NK-92 (cell line): ENCODE measurements around the gene CALM1.
"Not testable (repeated sequence)": the region's sequence is repeated elsewhere in the genome, so short reads cannot be mapped to it uniquely, and the experiment has no call there.

Experiments used
- DNase-seq: peaks from one replicate; lab custom pipeline; 2025; ENCODE audit not compliant: unreplicated experiment; lab: John Stamatoyannopoulos, UW

Gene CALM1

DNA sequence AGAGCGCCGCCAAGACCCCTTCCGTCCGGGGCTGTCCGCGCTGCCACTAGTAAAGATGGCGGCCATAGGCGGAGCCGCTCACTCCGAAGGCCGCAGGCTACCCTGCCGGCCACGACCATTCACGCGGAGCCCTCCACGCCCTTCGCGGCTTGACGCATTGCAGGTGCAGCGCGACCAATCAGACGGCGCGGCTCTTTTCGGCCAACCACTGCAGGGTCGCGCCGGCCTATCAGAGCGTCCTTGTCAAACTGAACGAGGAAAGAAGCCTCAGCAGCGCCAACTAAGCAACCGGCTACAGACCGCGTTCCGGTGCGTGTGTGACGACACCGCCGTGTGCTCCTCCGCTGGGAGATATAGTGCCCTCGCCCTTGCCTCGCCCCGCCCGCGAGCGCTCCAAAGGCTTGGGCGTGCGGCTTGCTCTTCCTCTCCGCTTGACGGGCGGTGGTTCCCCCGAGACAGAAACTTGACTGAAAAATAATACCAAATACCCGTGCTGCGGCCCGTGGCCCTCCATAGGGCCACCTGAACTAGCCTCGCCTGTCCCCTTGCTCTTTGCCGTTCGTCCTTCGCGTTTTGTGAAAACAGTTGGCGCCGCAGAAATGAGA is 13.6 kb upstream of the CALM1 start:
- peak; percentile 89 for DNase-seq

DNA sequence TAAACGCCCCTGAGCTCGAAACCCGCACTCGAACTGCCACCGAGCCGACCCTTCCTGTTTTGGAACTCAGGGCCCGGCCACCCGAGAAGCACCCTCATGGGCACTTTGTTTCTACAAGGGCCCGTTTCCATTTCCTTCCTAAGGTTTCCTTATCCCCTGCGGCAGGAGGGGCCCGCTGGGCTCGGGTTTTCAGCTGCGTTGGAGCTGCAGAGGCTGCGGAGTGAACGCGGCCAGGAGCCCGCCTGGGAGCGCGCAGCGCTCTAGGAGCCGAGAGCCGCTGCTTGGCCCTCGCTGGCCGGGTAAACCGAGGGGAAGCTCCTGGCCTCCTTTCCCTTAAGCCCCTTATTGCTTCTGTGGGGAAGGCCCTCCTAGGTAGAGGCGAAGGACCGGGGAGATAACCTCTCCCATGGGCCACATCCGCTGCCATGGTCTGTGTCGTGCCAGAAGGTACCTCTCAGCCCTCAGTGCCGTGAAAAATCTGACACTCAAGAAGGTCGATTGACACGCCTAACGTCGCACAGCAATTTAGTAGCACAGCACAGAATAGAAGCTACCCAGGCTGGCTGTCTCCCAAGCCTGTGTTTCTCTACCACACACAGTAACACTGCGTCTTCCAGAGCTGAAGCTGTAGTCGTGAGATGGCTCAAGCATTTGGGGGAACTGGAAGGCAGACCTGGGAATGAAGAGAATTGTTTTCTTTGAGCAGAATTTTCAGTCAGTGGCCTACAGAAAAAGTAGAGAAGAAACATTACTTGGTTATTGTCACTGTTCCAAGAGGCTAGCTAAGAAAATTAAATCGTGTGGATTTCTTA is 12.9 kb upstream of the CALM1 start:
- DNase-seq: no peak

DNA sequence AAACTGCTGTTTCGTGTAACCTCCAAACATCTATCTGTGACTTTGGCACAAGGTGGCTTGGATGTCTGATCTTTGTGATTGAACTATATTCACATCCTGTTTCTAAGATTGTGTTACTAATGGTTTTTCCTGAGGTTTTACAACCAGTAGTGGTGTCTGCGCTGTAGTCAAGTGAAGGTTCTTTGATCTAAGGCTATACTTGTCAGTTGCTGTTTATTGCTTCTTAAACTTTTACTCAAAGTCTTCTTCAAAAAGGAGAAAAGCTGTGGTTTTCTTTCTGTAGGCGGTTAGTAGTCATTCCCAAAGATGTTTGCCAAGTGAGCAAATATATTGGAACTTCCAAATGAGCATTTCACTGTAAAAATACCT is 12.3 kb upstream of the CALM1 start:
- DNase-seq: no peak

DNA sequence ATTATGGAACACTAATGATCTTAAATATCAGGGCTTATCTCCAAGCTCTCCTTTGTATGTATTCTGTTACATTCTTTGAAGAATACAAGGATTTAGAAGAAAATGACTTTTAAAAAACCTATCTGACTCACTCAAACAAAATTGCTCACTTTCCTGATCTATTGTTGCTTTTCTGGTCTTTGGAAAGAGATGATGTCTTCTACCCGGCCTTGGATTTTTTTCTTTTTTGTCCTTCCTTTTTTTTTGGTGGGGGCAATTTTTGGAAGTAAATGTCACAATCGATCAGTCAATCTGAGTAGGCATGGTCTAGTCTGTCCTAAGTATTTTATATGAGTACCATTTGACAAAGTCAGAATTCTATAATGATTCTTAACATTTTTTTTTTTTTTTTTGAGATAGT is 10.5 kb upstream of the CALM1 start:
- no peak for DNase-seq

DNA sequence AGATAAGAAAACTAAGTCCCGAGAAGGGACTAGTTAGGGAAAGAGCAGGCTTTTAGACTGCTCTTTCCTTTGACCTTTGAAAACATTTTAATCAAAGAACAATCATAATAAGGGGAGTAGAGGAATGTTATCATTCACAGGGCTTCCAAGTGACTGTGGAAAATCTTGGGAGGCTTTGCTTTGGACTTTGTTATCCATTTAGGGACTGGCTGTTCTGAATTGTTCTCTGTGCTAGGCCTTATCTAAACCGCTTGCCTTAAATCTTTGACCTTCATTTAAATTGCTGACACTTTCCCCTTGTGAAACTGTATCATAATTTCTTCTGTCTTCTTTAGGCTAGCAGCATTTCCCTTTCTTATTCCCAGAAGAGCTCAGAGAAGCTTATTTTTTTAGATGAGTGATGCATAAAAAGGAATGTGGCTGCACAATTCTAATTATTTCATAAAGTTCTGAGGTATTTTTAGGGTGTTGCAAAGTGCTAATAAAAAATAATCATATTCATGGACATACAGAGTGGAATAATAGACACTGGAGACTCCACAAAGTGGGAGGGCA is 9.5 kb upstream of the CALM1 start:
- DNase-seq: no peak

DNA sequence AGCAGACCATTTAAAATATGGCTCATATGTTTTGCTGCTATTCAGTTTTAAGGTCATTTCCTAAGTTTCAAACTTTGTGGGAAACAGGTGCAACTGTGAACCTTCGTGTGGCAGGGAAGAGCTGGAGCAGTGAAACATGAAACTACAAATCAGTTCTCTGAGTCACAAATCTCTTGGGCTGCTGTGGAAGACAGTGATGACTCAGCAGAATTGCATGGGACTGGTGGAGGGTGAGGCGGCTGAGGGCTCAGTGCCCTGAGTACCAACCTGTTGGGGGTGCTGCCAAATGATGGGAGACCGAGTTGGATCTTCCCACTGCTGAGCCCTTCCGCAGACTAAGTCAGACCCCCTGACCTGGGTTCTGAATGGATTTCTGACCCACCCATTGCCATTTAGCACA is 8.4 kb upstream of the CALM1 start:
- no peak for DNase-seq

DNA sequence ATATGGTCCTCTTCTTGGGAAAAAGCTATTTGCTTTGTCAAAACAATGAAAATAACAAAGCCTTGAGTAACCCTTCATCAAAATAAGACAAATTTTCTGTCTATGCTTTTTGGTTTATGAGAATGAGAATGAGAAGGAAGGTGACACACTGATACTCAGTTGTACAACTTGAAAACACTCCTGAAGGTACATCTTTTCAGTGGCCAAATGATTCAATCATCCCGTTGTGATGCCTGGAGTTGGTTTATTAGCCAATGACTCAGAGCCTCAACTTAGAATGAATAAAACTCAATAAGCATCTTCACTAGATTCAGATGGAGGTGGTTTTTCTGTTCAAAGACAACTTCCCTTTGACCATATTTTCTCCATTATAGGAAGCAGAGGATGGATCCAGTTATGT is 7.8 kb upstream of the CALM1 start:
- DNase-seq: no peak

DNA sequence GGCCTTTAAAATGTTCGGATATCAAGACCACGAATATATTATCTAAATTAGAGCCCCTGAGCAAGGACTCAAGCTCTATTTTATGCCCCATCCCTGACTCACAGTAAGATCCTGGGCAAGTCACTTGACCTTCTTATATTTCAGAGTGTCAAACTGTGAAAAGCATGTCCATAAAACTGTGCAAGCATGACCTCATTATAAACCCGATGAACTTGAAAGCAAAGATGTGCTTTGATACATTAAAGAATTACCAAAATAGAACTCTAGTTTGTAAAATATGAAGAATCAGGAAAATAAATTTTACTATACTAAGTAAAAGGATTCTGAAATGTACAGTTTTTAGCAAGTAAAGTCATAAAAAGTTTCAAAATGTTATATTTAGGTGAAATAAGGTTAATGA is 2.9 kb upstream of the CALM1 start:
- no peak for DNase-seq

DNA sequence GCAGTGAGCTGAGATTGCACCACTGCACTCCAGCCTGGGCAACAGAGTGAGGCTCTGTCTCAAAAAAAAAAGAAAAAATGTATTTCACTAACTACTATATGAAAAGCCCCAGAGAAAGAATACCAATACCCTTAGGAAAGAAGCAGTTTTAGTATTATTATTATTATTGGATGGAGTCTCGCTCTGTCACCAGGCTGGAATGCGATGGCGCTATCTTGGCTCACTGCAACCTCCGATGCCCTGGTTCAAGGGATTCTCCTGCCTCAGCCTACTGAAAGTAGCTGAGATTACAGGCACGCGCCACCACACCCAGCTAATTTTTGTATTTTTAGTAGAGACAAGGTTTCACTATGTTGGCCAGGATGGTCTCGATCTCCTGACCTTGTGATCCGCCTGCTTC is 2.0 kb upstream of the CALM1 start:
- DNase-seq: not testable (repeated sequence)

DNA sequence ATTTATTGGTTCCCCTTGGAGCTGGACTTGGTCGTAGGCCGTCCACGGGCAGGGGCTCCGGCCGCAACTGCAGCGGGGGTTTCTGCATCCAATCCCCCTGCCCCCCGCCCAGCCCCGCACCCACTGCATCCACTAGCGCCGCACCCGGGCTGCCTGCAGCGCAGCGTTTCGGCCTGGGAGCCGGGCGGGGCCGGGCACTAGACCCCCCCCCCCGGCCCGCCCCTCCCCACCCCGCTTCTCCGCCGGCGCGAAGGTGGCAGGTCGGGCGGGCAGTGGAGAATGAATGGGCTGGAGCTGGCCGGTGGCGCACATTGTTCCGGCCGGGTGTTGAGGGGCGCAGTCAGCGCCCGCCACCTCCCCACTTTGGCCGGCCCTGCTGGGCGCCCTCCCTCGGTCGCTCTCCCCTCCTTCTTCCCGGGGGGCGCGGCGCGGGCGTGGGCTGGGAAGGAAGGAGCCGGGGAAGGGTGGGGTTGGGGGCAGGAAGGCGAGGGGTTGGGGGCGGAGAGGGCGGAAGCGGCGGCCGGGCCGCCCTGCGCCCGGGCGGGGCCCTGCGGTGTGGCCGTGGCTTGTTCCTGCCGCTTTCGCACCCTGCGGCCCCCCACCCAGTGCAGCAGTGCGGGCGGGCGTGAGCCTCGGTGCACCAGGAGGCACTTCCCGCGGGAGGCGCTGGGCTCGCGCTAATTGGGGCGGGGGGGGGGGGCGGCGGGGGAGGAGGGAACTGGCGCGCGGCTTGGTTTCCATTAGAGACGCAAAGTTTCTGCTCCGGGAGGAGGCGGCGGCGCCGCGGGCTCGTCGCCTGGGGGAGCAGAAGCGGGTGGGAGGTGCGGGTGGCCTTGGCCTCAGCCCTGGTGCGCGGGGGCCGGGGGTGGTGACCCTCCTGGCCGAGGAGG is 841 bp downstream of the CALM1 start:
- DNase-seq: no peak

DNA sequence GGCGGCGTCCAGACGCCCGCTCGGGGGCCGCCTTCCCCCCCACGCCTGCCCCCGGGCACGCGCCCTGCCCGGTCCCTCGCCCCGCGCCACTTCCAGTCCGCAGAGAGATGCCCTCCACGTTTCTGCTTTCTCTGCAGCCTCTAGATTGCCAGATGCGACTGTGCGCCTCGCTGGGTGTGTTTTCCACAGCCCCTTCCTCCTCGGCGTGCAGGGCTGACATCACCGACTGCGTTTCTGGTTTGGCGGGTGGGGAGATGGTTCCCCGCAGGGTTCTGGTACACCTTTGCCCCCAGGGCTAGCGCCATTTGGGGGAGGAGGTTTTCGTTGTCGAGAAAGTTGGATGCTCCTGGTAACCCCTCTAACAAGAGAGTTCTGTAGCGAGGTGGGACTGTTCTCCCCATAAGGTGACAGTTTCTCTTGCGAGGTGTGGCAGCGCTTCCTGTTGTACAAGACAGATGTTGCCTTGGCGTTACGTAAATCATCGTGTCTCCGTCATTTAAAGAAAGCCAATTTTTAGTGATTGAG is 1.5 kb downstream of the CALM1 start:
- no peak for DNase-seq

DNA sequence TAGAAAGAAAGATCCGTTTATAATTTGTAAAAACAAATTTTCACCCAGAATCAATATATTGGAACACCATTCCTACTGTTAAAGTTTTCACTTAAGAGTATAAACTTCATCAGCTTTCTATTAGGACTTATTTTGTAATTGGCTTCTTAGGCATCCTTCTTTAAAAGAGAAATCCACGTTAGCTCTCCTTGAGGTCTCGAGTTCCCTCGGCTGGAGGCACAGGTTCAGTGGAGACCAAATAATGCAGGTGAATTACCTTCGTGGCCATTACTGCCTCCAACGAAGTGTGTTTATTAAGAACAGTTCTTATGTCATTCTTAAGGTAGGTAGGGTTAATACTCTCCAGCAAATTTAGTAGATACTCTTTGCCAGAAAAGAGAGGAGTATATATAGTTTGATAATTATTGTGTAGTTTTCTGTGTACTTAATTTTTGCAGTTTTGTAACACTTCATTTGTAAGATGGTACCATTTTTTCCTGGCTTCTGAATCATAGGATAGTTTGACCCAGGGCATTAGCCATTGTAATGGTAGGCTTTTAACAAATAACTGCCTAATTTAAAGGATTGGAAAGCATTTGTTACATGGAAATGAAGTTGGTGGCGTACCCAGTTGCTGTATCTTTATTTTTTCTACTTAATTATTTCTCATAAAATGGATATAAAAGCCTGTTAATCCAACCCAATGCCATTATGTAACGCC is 2.2 kb downstream of the CALM1 start:
- no peak for DNase-seq

DNA sequence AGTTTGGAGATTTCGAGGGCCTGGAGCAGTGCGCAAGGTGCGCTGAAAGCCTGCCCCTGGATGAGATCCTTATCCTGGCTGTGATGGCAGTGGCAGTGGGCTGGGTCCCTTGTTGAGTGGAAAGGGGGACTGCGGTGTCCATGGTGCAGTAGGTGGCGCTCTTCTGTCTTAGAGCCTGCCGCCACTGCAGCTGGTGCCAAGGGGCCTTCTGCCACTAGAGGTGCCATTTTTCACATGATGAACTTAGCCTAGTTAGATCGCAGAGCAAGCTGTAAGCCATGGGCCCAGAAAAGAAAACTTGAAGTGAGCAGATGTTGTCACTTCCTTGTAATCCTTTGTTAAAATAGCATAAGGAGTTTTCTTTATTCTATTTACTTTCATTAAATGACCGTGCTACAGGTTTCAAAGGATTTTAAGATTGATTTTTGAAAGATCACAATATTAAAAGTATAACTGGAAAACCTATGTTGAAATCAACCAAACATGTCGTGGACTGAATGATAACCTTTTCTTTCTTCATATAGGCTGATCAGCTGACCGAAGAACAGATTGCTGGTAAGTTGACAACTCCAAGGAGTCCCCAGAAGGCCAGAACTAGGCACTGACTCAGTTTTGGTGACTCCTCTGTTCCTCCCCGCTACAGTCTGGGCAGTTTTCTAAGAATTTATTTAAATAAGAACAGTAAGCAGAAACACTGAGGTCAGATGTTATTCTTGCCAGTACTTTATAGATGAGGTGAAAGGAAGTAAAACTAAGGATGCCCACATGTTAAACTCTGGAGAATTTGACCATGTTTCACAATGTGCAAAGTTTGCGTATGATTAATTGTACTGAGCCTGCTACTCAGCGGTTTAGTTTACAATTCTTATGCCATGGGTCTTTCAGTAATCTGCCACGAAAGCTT is 3.0 kb downstream of the CALM1 start:
- no peak for DNase-seq

DNA sequence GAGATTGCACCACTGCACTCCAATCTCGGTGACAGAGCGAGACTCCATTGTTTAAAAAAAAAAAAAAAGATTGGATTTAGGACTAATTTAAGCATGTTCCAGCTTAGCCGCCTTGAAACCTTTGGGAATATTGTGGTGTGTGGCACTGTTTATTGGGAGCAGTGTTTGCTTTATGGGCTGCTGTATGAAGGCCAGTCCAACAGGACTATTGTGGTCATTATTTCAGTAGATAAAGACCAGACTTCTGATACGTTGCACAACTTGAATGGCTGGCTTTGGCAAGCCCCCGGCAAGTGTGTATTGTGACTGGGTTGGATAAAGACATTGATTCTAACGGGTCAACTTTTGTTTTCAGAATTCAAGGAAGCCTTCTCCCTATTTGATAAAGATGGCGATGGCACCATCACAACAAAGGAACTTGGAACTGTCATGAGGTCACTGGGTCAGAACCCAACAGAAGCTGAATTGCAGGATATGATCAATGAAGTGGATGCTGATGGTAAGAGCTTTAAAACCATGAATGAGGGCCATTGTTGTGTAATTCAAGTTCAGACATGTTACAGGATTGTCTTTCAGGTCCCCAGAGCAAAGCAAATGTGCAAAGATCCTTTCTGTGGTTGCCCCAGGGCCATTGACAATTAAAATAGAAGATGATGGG is 4.2 kb downstream of the CALM1 start:
- no peak for DNase-seq

DNA sequence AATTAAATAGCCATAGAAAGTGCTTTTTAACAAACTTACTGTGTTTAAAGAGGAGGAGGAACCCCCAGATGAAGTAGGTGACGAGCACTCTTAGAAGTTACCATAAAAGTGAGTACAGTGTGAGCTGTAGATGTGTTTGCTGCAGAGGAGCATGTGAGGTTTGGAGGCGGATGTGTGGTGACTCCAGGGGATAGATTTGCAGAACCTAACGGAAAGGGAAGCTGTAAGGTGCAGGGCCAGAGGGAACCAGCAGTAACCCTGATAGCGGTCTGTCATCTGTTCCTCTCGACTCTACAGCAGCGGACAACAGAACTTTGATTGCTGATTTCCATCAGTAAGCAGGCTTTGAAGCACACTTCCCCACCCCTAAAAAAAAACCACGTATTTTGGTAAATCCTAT is 5.2 kb downstream of the CALM1 start:
- DNase-seq: no peak

DNA sequence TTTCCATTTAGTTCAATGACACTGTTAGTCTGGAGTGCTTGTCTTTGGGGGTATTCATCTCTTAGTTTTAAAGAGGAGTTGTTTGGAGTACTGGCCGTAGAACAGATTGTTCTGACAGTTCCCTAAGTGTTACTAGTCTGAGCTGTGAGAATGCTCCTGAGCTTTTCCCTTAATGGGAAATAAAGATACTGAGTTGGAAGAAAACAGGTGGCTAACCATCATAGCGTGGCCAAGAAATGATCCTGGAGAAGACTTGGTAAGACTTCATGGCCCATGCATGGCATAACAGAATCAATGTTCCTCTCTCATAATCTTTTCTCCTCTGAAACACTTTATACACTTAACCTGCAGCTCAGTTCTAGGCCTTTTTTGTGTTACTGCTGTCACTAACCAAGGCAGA is 6.2 kb downstream of the CALM1 start:
- DNase-seq: no peak

DNA sequence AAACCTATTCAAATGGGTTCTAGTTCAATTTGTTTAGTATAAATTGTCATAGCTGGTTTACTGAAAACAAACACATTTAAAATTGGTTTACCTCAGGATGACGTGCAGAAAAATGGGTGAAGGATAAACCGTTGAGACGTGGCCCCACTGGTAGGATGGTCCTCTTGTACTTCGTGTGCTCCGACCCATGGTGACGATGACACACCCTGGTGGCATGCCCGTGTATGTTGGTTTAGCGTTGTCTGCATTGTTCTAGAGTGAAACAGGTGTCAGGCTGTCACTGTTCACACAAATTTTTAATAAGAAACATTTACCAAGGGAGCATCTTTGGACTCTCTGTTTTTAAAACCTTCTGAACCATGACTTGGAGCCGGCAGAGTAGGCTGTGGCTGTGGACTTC is 8.3 kb downstream of the CALM1 start:
- no peak for DNase-seq

DNA sequence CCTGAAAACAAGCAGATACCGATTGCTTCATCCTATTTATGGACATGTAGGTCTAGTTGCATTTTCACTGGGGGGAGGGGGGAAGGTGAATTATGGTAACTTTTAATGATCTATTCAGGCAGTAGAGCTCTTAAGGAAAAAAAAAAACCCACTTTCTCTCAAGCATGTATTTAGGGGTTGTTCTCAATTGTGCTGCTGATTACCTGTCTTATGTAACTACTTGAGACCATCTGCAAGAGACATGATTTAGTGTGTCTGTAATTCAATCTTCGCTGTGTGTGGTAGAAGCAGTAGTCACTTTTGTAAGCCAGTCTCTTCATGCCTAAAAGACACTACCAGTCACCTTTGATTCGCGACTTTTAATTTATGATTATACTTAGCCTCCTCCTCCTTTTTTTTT is 8.9 kb downstream of the CALM1 start:
- DNase-seq: no peak

DNA sequence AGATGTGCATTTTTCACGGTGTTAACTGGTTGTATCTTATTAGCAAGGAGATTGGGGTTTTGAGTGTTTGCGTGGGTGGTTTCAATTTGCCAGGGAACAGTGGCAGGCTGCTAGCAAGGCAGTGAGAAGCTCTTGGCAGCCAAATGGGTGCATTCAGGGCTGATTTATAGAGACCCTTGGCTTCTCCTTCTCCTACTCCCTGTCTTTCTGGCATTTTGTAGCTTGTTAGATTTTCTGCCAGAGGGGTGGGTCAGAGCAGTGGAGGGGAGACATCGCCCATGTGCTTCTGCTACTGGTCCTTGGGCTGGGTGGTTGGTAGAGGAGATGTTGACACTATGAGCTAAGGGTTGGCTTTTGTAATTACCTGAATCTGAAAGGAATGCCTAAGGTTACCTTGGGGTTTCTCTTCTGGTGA is 9.6 kb downstream of the CALM1 start:
- DNase-seq: no peak
